Trophoblast cell (in vitro differentiated cells and primary cell): ENCODE results near the gene AJUBA.
"Not testable (repeated sequence)": the region's sequence is repeated elsewhere in the genome, so short reads cannot be mapped to it uniquely, and the experiment has no call there.

Source experiments
- DNase-seq, 2 donors: peaks; one replicate each; pipeline ENCODE4 v3.0.0-alpha.2; 2016
- H2AFZ ChIP-seq: 2 replicates; pipeline ENCODE4 v1.6.1; 2013; ENCODE audit warnings: low read length, moderate library complexity, mild to moderate bottlenecking; ENCODE audit not compliant: insufficient read depth, poor library complexity
- H2AK5ac ChIP-seq: 2 replicates; pipeline ENCODE4 v1.6.1; 2013; ENCODE audit warnings: mild to moderate bottlenecking, low read length
- H2BK120ac ChIP-seq: 2 replicates; pipeline ENCODE4 v1.6.1; 2013; ENCODE audit warnings: low read length, mild to moderate bottlenecking, moderate library complexity; ENCODE audit not compliant: insufficient read depth, poor library complexity
- H2BK12ac ChIP-seq: 2 replicates; pipeline ENCODE4 v1.6.1; 2013; ENCODE audit warnings: mild to moderate bottlenecking, low read length, moderate library complexity
- H2BK5ac ChIP-seq: 2 replicates; pipeline ENCODE4 v1.6.1; 2013; ENCODE audit warnings: low read length, low read depth, moderate library complexity, mild to moderate bottlenecking; ENCODE audit not compliant: poor library complexity
- H3K14ac ChIP-seq: 2 replicates; pipeline ENCODE4 v1.6.1; 2013; ENCODE audit warnings: mild to moderate bottlenecking, low read length
- H3K18ac ChIP-seq: 2 replicates; pipeline ENCODE4 v1.6.1; 2013; ENCODE audit warnings: mild to moderate bottlenecking, low read length
- H3K23ac ChIP-seq: 2 replicates; pipeline ENCODE4 v1.6.1; 2013; ENCODE audit warnings: low read length
- H3K27ac ChIP-seq: 2 replicates; pipeline ENCODE4 v1.5.1; 2013; ENCODE audit warnings: low read depth, mild to moderate bottlenecking, inconsistent platforms, low read length, moderate library complexity
- H3K27me3 ChIP-seq: 2 replicates; pipeline ENCODE4 v1.6.1; 2013; ENCODE audit warnings: inconsistent platforms, mild to moderate bottlenecking, low read length, moderate library complexity; ENCODE audit not compliant: insufficient read depth
- H3K36me3 ChIP-seq, 2 experiments: 1 replicate in 1 of 2; 2 replicates in 1 of 2; pipeline ENCODE4 v1.6.1; 2013; ENCODE audit warnings: low read length in 2 of 2, mild to moderate bottlenecking in 2 of 2, moderate library complexity in 1 of 2; ENCODE audit not compliant: insufficient read depth in 2 of 2, control insufficient read depth in 1 of 2
- H3K4ac ChIP-seq: 2 replicates; pipeline ENCODE4 v1.6.1; 2013; ENCODE audit warnings: low read depth, mild to moderate bottlenecking, low read length, moderate library complexity
- H3K4me1 ChIP-seq, 2 experiments: 1 replicate in 1 of 2; 2 replicates in 1 of 2; pipeline ENCODE4 v1.6.1; 2013; ENCODE audit warnings: low read length in 2 of 2, mild to moderate bottlenecking in 2 of 2, moderate library complexity in 1 of 2; ENCODE audit not compliant: insufficient read depth in 2 of 2, control insufficient read depth in 1 of 2
- H3K4me2 ChIP-seq: 2 replicates; pipeline ENCODE4 v1.6.1; 2013; ENCODE audit warnings: inconsistent platforms, mild to moderate bottlenecking, low read length, moderate library complexity
- H3K4me3 ChIP-seq: 2 replicates; pipeline ENCODE4 v1.5.1; 2013; ENCODE audit warnings: mild to moderate bottlenecking, low read depth, low read length, inconsistent platforms
- H3K79me1 ChIP-seq: one replicate; pipeline ENCODE4 v1.6.1; 2013; ENCODE audit warnings: low read length
- H3K79me2 ChIP-seq: 2 replicates; pipeline ENCODE4 v1.6.1; 2013; ENCODE audit warnings: low read length, mild to moderate bottlenecking; ENCODE audit not compliant: control insufficient read depth, insufficient read depth, poor library complexity
- H3K9ac ChIP-seq: 2 replicates; pipeline ENCODE4 v1.6.1; 2013; ENCODE audit warnings: mild to moderate bottlenecking, low read length
- H3K9me3 ChIP-seq: 2 replicates; pipeline ENCODE4 v1.6.1; 2013; ENCODE audit warnings: low read depth, mild to moderate bottlenecking, control low read depth, inconsistent platforms, low read length; ENCODE audit not compliant: insufficient read depth
- H4K12ac ChIP-seq: 2 replicates; pipeline ENCODE4 v1.6.1; 2013; ENCODE audit warnings: low read depth, mild to moderate bottlenecking, low read length, moderate library complexity
- H4K8ac ChIP-seq: 2 replicates; pipeline ENCODE4 v1.6.1; 2013; ENCODE audit warnings: low read depth, mild to moderate bottlenecking, low read length, moderate library complexity
- H4K91ac ChIP-seq: one replicate; pipeline ENCODE4 v1.6.1; 2013; ENCODE audit warnings: low read depth, mild to moderate bottlenecking, low read length, moderate library complexity
- WGBS: extraction: QIAGEN DNeasy Blood & Tissue Kit; methylation state at CpG from one replicate; pipeline ENCODE4 v1.1.7; 2013; ENCODE audit warnings: missing lambda C conversion rate; ENCODE audit not compliant: insufficient read length, insufficient coverage; ENCODE audit errors: extremely low coverage; 5-methylcytosine and 5-hydroxymethylcytosine counted together

AJUBA gene

GRCh38 chr14:22952418-22952817, 29.9 kb downstream of the AJUBA start:
- Histone ChIP-seq H3K18ac (no peak overlapping the region), H2BK5ac (no peak overlapping the region), H3K79me2 (peaks cover 5% of the 10 kb centered on the region), H4K12ac (no peak overlapping the region), H3K9ac (no peak overlapping the region), H2BK12ac (no peak overlapping the region), H3K36me3 (peaks cover 6 to 8% of the 10 kb centered on the region in 2 experiments), H3K27ac (no peak overlapping the region), H3K4ac (no peak overlapping the region), H3K27me3 (no peaks in the 10 kb centered on the region), H4K8ac (no peak overlapping the region), H4K91ac (no peak overlapping the region), H2AK5ac (no peak overlapping the region), H2BK120ac (no peak overlapping the region), H3K9me3 (no peaks in the 10 kb centered on the region), H3K4me3 (no peak overlapping the region), H3K23ac (no peak overlapping the region), H3K79me1 (peaks cover 9% of the 10 kb centered on the region), H3K14ac (no peak overlapping the region), H2AFZ (no peak overlapping the region), H3K4me2 (no peak overlapping the region), H3K4me1 (peaks cover 2 to 8% of the 10 kb centered on the region in 2 experiments)
- DNase-seq = no peak
- WGBS = no CpG with 5 or more reads among the region's 1 CpG

GRCh38 chr14:22951795-22952194, 30.6 kb downstream of the AJUBA start:
- H3K36me3 ChIP-seq = peaks cover 11 to 12% of the 10 kb centered on the region in 2 experiments

DNA sequence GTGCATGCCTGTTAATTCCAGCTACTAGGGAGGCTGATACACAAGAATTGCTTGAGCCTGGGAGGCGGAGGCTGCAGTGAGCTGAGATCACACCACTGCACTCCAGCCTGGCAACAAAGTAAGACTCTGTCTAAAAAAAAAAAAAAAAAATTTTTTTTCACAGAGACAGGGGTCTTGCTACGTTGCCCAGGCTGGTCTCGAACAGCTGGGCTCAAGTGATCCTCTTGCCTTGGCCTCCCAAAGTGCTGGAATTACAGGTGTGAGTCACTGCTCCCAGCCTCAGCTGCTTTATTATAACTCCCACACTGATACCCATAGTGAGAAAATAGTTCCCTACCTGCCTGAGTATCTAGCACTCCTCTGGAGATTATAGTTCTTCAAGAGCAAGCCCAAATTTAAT, 36.7 kb downstream of the AJUBA start:
- Histone ChIP-seq H2BK5ac (no peak overlapping the region), H3K79me1 (no peaks in the 10 kb centered on the region), H2BK120ac (no peak overlapping the region), H3K4me2 (no peak overlapping the region), H2BK12ac (no peak overlapping the region), H3K23ac (no peak overlapping the region), H4K12ac (no peak overlapping the region), H4K8ac (no peak overlapping the region), H3K36me3 (peaks cover 18 to 21% of the 10 kb centered on the region in 2 experiments), H4K91ac (no peak overlapping the region), H3K27ac (no peak overlapping the region), H3K14ac (no peak overlapping the region), H2AFZ (no peak overlapping the region), H3K27me3 (no peaks in the 10 kb centered on the region), H2AK5ac (no peak overlapping the region), H3K18ac (no peak overlapping the region), H3K79me2 (no peaks in the 10 kb centered on the region), H3K4me3 (no peak overlapping the region), H3K4ac (no peak overlapping the region), H3K9me3 (no peaks in the 10 kb centered on the region), H3K9ac (no peak overlapping the region), H3K4me1 (no peaks in the 10 kb centered on the region)
- no CpG with 5 or more reads among the region's 3 CpGs for WGBS
- no peak for DNase-seq

More at GRCh38 chr14:22951795-22952194, 30.6 kb downstream of the AJUBA start:
- not testable (repeated sequence) for H2BK12ac ChIP-seq, H3K14ac ChIP-seq, H3K18ac ChIP-seq, H3K4me1 ChIP-seq, H3K9me3 ChIP-seq, DNase-seq, H3K27ac ChIP-seq, H3K4me2 ChIP-seq, H3K27me3 ChIP-seq, H4K91ac ChIP-seq, H2AFZ ChIP-seq, H3K23ac ChIP-seq, H2BK5ac ChIP-seq, H3K79me1 ChIP-seq, H2BK120ac ChIP-seq, H2AK5ac ChIP-seq, H3K79me2 ChIP-seq, H4K8ac ChIP-seq, H4K12ac ChIP-seq, H3K9ac ChIP-seq, H3K4me3 ChIP-seq, H3K4ac ChIP-seq
- WGBS = no CpG with 5 or more reads among the region's 8 CpGs

GRCh38 chr14:22939684-22940083, 42.7 kb downstream of the AJUBA start:
- Histone ChIP-seq H3K18ac (no peak overlapping the region), H4K8ac (no peak overlapping the region), H3K27ac (no peak overlapping the region), H2BK120ac (no peak overlapping the region), H2BK5ac (no peak overlapping the region), H3K4me3 (no peak overlapping the region), H3K4me2 (no peak overlapping the region), H3K27me3 (no peaks in the 10 kb centered on the region), H3K14ac (no peak overlapping the region), H3K79me1 (no peaks in the 10 kb centered on the region), H2AFZ (no peak overlapping the region), H4K12ac (no peak overlapping the region), H3K9ac (no peak overlapping the region), H2BK12ac (no peak overlapping the region), H3K23ac (no peak overlapping the region), H4K91ac (no peak overlapping the region), H3K79me2 (no peaks in the 10 kb centered on the region), H3K9me3 (no peaks in the 10 kb centered on the region), H3K4me1 (no peaks in the 10 kb centered on the region), H2AK5ac (no peak overlapping the region), H3K4ac (no peak overlapping the region), H3K36me3 (peaks cover 2 to 4% of the 10 kb centered on the region in 2 experiments)
- DNase-seq = no peak
- no CpG with 5 or more reads among the region's 4 CpGs for WGBS
